PC-3 (cell line): ENCODE measurements around the gene EFNA5.

Source experiments
- CTCF ChIP-seq: fragments of 300-600 bp; sonication (generic); conservative IDR thresholded peaks from 2 replicates; pipeline ENCODE4 v1.5.1; 2017; ENCODE audit warnings: antibody characterized with exemption, low read depth, mild to moderate bottlenecking, low read length
- EZH2 ChIP-seq: fragments of 300-600 bp; sonication (generic); IDR thresholded peaks from one replicate; pipeline ENCODE4 v1.6.1; 2017; ENCODE audit warnings: antibody characterized with exemption, mild to moderate bottlenecking, low read length; ENCODE audit not compliant: unreplicated experiment
- EZH2phosphoT487 ChIP-seq: fragments of 300-600 bp; sonication (generic); IDR thresholded peaks from 2 replicates; pipeline ENCODE4 v1.6.1; 2018; ENCODE audit warnings: mild to moderate bottlenecking, antibody characterized with exemption, low read length, borderline replicate concordance

DNA sequence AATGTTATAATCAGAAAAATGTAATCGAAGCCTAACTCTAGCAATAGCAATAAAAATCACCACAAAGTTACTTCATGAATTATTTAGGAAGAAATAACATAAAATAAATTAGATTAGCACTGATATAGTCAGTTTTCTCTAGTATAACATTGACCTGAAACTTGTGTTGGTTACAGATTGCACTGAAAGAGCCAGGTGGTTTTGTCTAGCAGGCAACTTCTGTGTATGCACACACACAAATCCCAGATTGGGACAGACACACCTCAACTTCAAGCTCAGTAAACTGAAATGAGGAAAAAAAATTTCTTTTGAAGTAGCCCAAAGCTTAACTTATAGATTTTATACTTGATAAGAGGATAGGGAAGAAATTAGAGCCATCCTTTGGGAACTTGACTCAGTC, 129.3 kb downstream of the EFNA5 start:
- TF ChIP-seq CTCF (no peak), EZH2phosphoT487 (no peak), EZH2 (no peak)
